HG02938 (cell line): ENCODE data around the gene PNLIPRP3.
A peak's percentile ranks its signal among the peaks of the same experiment; 100 is the strongest.

ENCODE experiments used
- ATAC-seq: cut with Tn5 transposase; IDR thresholded peaks from one replicate; pipeline ENCODE4 v1.9.1; 2021; ENCODE audit warnings: mild to moderate bottlenecking, moderate library complexity; ENCODE audit not compliant: unreplicated experiment

The PNLIPRP3 gene

DNA sequence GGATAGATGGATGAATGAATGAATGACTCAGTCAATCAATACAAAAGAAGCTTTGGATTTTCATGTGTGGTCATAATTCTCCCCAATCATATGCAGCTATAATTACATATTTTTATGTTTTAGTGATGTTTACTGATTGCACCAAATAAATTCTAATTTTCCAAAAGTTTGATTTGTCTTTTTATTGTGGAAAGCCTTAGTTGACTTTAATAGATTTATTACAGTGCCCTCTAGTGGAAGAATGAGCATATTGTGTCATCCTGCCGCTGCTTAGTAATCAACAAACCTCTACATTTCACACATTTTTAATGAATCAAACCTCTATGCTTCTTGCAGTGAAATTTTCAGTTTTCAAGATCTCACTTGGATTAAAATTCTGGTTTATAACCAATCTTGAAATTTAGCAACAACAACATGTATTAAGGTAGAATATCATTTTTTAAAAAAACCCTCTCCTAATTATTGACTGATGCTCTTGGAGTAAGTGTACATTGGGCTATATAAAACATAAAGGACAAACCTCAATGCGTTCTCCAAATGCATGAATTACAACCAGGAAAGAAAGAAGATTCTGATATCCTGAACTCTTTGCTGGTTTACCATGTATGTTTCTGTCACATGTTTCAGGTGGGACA is 62.5 kb downstream of the PNLIPRP3 start:
- peak; percentile 56 for ATAC-seq

- no peak for ATAC-seq
Observed at GRCh38 chr10:116504786-116505185, 77.1 kb downstream of the PNLIPRP3 start.

DNA sequence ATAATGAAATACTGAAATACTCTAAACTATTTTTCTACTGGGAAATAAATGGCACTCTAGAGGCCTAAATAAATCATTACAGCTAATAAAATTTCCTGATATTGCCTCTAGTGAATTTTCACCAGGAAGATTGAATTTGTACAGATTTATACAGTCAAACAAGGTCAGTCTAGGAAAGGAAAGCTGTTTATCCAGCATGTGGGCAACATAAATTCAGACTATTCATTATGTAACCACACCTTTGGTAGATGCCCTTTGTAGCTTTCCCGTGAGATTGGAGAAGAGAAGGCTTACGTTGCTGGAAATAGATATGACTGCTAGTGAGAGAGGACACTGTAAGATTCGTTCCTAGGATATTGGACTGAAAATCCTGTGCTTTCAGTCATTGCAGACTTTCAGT is 82.9 kb downstream of the PNLIPRP3 start:
- no peak for ATAC-seq

DNA sequence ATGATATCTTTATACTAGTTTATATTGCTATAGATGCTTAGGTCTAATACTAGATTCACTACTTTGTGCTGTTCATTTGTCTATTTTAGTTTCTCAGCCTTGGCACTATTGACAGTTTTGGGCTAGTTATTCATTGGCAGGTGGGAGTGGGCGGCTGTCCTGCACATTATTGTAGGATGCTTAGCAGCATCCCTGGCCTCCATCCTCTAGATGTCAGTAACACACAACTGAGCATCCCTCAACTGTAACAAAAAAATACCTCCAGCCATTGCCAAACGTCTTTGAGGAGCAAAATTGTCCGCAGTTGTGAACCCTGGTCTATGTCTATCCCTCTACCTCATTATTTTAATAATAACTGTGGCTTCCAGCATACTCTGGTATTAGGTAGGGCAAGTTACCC is 83.7 kb downstream of the PNLIPRP3 start:
- ATAC-seq = no peak

DNA sequence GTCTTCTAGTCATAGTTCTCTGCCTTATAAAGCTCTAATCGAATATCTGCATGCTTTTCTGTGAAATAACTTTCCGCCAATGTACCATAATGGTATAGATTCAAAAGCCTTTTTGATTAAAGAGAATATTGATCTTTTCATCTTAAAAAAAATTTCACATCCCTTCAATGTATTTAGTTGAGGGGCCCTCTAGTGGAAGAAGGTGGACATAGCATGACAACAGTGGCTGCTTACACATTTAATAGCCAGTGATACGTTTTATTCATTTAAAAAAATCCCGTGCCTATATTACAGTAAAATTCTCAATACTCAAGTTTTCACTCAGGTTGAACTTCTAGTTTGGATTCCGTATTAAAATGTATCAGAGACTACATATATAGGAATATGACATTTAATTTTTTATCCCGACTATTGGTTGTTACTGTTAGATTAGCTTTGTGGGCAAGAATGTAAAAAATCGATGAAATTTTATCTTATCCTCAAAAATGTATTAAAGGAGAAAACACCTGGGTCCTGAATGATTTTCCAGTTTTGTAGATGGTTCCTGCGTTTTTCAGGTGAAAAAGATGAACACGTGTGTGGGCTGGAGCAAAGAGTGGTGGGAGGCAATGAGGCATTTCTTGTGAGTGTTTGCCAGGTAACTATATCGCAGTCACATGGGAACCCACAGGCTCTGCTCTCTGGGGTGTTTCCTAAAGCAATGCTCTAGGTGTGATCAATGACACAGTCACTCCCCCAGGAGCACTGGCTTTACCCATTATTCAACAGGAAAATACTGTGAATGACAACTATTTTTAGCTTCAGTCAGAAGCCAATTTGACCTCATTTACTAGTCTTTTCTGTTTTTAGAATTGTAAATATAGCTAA is 94.0 kb downstream of the PNLIPRP3 start:
- ATAC-seq = peak; percentile 82

DNA sequence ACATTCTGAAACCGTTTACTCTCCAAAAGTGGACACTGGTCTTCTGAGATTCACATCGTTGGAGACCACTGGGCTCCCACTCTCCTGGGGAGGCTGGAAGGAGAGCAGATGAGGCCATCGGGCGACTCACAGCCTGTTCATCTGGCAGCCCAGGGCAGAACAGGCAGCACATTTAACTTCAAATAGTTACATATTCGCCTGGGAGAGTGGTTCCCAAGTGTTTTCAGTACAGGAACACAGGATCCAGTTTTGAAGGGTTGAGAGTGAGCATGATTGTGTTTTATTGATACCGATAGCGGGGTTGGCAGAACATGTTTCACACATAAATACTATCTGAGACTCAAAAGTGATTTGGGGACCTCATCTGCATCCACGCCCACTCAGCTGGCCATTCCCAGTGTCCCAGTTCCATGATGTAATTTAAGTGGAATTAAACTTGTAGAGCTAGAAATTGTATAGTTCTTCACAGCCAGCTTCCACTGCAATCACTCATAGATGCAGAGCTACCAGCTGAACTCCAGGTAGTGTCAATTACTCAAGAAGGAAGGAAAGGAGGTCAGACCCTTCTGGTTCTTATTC is 95.2 kb downstream of the PNLIPRP3 start:
- ATAC-seq = no peak

- no peak for ATAC-seq
Observed at GRCh38 chr10:116524736-116525135, 97.1 kb downstream of the PNLIPRP3 start.

DNA sequence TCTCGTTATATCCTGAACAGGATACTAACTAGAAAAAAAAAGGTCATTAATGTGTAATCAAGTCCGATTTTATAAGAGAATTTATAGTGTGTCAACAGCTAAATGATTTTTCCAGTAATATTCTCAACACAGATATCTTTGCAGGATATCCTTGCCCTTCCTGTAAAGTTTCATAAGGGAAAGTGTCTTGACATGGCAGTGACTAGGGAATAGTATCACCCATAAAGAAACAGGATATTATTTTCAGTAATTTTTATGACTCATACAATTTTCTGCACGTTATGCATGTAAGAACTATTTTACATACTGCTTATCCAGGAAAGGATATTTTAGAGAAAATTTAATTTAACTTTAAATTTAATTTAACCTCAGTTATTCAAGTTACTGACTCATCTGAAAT is 98.6 kb downstream of the PNLIPRP3 start:
- no peak for ATAC-seq
